IPS-18c (cell line): Measurements from ENCODE around the gene OLR1.
"Not testable (repeated sequence)": the region's sequence is repeated elsewhere in the genome, so short reads cannot be mapped to it uniquely, and the experiment has no call there.

Experiments used
- H3K4me3 ChIP-seq: 2 replicates; pipeline ENCODE4 v1.7.0; 2013; ENCODE audit warnings: low read depth, mild to moderate bottlenecking, low read length, moderate library complexity; ENCODE audit not compliant: insufficient read depth
- H3K9me3 ChIP-seq: one replicate; pipeline ENCODE4 v1.6.1; 2013; ENCODE audit warnings: mild to moderate bottlenecking, low read length, moderate library complexity; ENCODE audit not compliant: control insufficient read depth, insufficient read depth

The OLR1 gene

DNA sequence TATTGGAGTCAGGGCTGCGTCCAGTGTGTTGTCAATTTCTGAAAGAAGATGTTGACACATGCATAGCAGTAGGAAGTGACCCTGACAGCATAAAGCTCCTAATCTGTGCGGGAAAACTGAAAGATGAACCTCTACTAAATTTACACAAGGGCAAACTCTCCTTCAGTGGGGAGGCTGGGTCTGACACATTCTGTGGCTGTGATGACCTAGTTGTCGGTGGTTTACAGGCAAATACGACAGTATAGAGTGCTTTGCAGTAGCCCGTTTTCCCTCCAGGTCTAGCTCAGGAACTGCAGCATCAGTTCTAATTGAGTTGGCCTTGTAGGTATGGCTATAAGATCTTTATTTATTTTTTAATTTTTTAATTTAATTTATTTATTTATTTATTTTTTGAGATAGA lies 25.9 kb upstream of the OLR1 start:
- Histone ChIP-seq H3K9me3 (no peaks in the 10 kb centered on the region), H3K4me3 (no peak overlapping the region)

DNA sequence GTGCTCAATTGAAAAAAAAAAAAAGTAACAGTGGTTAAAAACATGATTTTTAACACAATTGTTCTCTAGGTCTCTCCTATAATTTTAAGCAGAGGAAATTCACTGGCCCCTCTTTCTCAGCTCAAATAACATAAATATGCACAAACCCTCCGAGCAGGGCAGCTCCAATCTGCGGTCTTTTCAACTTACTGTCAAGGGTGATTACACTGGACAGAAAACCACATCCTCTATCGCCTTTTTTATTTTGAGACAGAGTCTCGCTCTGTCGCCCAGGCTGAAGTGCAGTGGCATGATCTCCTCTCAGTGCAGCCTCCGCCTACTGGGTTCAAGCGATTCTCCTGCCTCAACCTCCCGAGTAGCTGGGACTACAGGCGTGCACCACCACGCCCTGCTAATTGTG lies 24.3 kb upstream of the OLR1 start:
- H3K4me3 ChIP-seq, result no peak overlapping the region
- no peaks in the 10 kb centered on the region for H3K9me3 ChIP-seq

- no peaks in the 10 kb centered on the region for H3K9me3 ChIP-seq
- no peak overlapping the region for H3K4me3 ChIP-seq
Measured at GRCh38 chr12:10194160-10194670, 22.3 kb upstream of the OLR1 start.

GRCh38 chr12:10191865-10192264 lies 19.9 kb upstream of the OLR1 start:
- H3K9me3 ChIP-seq, result no peaks in the 10 kb centered on the region
- H3K4me3 ChIP-seq, result no peak overlapping the region

- Histone ChIP-seq H3K4me3 (no peak overlapping the region), H3K9me3 (no peaks in the 10 kb centered on the region)
Measured at GRCh38 chr12:10190558-10191388, 18.8 kb upstream of the OLR1 start.

DNA sequence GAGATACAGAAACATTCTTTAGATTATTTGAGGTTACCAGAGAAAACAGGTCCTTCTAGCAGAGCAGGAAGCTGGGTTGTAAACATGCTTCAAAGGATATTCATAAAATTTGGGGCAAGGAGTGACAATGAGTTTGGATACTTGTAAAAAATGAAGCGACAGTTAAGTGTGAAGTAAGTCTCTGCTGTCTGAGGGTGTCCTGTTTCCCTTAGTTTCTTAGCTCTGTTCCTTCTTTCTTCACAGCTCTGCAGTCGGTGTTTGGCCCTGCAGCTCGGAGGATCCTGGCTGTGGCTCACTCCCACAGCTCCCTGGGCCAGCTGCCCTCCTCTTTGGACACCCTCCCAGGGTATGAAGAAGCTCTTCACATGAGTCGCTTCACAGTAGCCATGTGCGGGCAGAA lies 17.7 kb upstream of the OLR1 start:
- no peak overlapping the region for H3K4me3 ChIP-seq
- H3K9me3 ChIP-seq, result no peaks in the 10 kb centered on the region

DNA sequence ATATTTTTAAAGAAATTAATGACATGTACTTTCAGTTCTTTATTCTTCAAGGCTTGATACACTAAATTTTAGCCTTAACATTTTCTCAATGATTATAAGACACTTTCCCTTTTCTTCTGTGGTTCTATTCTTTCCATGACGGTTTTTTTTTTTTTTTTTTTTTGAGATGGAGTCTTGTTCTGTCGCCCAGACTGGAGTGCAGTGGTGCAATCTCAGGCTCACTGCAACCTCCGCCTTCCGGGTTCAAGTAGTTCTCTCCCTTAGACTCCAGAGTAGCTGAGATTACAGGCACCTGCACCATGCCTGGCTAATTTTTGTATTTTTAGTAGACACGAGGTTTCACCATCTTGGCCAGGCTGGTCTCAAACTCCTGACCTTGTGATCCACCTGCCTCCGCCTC lies 15.0 kb upstream of the OLR1 start:
- not testable (repeated sequence) for H3K4me3 ChIP-seq, H3K9me3 ChIP-seq

GRCh38 chr12:10186299-10186698 lies 14.4 kb upstream of the OLR1 start:
- Histone ChIP-seq H3K4me3 (no peak overlapping the region), H3K9me3 (no peaks in the 10 kb centered on the region)

DNA sequence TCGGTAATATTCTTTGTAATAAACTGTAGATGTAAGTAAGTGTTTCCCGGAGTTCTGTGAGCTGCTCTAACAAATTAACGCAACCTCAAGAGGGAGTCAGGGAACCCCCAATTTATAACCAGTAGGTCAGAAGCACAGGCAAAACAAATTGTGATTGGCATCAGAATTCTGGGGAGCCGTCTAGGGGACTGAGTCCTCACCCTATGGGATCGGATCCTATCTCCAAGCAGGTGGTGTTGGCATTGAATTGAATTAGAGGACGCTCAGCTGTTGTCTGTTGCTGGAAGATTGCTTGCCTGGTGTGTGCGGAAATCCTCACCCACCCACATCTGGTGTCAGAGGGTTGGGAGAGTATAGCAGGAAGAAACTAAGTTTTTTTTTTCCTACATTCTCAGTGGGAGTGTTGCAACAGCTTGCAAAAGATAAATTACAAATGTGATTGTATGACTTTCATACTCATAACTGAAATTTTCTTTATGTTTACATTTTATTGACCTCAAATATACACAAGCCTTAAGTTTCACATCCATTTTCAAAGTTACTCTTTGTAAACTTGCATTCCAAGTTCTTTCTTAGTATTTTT lies 12.4 kb upstream of the OLR1 start:
- Histone ChIP-seq H3K9me3 (no peaks in the 10 kb centered on the region), H3K4me3 (no peak overlapping the region)

DNA sequence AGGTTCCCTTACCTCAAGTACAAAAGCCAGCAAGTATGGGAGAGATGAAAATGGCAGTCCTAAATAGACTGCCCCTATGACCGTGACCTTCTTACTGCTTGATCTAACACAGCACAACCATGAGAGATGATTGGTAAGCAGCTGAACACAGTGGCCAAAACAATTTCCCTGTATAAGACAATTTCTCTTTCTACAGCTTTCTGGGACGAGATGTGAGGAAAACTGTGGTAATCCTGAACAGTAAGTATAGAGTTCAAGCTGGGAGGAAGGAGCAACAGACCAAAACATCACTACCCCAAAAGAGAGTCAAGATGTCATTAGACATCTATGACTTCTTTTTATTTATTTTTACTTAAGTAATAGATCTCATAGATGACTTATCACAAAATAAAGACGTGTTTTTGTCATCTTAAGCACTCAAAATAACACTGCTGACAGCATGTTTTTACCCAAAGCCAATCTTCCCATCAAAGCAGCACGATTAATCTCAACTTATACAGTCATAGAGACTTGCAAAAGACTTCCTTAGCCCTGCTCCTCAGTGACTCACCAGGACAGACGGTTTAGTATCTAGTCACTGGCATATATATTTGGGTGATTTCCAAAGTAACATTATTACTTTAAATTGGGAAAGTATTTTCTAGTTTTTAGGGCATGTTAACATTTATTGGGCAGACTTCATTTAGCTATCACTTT lies 10.6 kb upstream of the OLR1 start:
- Histone ChIP-seq H3K9me3 (no peaks in the 10 kb centered on the region), H3K4me3 (no peak overlapping the region)

DNA sequence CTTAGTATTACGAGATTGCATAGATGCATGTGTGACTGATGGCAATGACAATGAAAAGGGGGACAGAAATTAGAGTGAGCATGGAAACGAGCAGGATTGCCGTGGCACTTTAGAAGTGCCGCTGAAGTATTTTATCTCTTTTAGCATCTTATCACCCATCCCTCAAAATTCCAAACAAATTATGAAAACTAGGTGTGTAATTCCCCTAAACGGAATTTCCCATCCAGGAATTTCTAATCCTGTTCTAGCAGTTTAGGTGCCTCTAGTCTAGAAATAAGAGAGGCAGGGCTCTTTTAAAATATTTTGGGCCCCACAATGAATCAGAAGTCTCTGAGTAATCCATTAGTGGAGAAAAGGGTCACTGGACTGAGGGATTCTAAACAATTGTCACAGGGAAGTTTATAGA lies 7.8 kb upstream of the OLR1 start:
- no peaks in the 10 kb centered on the region for H3K9me3 ChIP-seq
- no peak overlapping the region for H3K4me3 ChIP-seq

GRCh38 chr12:10178821-10179220 lies 6.9 kb upstream of the OLR1 start, which contains the start of gene TMEM52B:
Gene TMEM52B, plus strand, starts transcription at chr12:10179032. Its CDS starts 543 bp downstream, at chr12:10179575.
- Histone ChIP-seq H3K4me3 (no peak within 1 kb of the TSS), H3K9me3 (no peaks in the 10 kb centered on the region)

DNA sequence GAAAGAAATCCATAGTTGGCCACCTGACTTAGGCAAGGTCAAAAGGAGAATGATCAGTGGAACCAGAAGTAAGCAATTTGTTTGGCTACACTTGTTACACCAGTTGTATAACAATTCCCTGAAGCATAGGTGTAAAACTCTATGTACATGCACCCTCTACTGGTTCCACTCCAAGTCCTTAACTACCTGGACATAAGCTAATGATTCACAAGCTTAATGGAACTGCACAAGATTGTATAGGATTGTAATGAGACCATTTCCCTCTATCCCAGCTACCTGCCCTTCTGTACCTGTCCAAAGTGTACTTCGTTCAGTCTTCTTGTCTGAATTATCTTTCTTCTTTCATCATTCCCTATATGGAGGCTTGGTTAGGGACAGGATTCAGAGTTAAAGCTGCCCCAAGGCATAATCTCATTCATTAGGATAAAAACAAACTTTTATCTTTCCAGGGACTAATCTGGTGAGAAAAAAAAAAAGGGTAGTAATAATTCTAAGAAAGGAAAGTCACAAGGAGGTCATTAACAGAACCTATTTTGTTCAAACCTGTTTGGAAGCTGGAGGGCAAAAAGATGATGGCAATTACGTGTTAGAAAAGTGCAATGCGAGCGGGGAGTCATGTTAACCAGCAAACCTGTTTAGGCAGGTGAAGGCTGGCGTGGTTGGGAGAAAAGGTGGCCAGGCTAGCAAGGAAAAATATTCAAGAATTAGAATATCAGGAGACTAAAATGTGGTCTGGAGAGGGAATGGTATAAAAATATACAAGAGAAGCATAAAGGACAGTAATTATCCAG lies 4.1 kb upstream of the OLR1 start:
- no peaks in the 10 kb centered on the region for H3K9me3 ChIP-seq
- H3K4me3 ChIP-seq, result no peak overlapping the region

DNA sequence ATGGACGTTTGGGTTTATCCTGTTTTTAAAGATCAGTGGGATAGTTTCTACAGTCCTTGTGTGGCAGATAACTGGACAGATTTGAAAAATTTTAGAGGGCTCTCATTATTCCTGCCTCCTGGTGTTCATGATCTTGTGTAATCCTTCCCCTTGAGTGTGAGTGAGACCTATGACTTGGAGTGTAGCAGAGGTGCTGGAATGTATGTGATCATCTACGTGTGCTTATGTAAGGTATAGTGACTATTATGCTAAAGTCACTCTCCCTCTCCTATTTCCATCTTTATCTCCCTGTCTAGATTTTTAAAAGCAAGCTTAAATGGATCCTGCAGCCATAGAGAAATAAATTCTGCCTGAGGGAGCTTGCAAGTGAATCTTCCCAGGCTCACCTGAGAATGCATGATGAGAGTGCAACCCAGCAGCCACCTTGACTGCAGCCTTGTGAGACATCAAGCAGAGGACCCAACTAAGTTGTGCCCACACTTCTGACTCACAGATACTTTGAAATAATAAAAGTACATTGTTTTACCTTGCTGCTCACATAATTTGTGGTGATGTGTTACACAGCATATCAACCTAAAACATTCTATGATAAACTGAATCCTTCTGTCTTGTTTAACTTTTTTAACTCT lies 3.2 kb upstream of the OLR1 start:
- H3K4me3 ChIP-seq, result no peak overlapping the region

GRCh38 chr12:10170216-10170615 lies 1.7 kb downstream of the OLR1 start:
- Histone ChIP-seq H3K4me3 (no peak overlapping the region), H3K9me3 (no peaks in the 10 kb centered on the region)

More for the DNA sequence above, 3.2 kb upstream of the OLR1 start:
- no peaks in the 10 kb centered on the region for H3K9me3 ChIP-seq

DNA sequence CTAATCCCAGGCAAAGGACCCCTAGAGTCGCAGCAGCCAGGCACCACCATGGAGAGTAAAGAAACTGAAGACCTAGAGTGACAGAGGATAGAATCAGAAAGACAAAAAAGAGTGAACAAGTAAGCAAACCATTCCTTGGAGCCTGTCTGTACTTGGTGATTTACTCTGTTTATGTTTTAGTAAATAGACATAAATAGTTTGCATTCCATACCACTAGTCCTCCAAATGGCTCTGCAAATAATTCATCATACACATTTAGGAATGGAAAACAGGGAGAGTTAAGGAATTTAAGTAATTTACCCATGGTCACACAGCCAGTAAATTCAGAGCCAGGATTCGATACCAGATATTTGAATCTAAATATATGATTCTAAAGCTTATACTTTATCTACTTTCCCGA lies 2.8 kb downstream of the OLR1 start:
- Histone ChIP-seq H3K9me3 (no peaks in the 10 kb centered on the region), H3K4me3 (no peak overlapping the region)

- no peaks in the 10 kb centered on the region for H3K9me3 ChIP-seq
- H3K4me3 ChIP-seq, result no peak overlapping the region
Measured at GRCh38 chr12:10167599-10167998, 4.3 kb downstream of the OLR1 start.
